Astrocyte of the spinal cord (primary cell): ENCODE results near the gene EPHA3.

Experiments
- DNase-seq: peaks from one replicate; pipeline ENCODE4 v3.0.0; 2011; ENCODE audit warnings: low read depth, low spot score
- H3K4me3 ChIP-seq: 2 replicates; pipeline ENCODE4 v1.5.1; 2011; ENCODE audit warnings: low read depth, mild to moderate bottlenecking, low read length, moderate library complexity
- in situ Hi-C: cut with HindIII; loops from 2 replicates; pipeline ENCODE4 v1.10.0; 2017; ENCODE audit warnings: low sequenced_read_pairs
- TF ChIP-seq, protein P1 (sequence below): IDR thresholded peaks from 2 replicates; pipeline ENCODE4 v1.5.1; 2012; ENCODE audit warnings: low read depth, mild to moderate bottlenecking, low read length, inconsistent platforms

Gene EPHA3

DNA sequence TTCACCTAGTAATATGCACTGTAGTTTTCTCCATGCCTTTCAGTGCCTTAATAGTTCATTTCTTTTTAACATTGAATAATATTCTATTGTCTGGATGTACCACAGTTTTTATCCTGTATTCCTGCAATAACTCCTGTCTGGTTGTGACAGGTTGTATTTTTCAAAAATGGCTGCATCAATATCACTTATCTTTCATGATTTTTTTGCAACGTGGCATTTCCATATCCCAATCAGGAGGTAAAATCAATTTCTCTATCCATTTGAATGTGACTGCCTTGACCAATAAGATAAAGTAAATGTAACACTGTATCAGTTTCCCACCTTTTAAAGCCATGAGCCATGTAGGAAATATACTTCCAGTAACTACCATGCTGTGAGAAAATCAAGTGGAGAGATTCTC lies 27.5 kb upstream of the EPHA3 start:
- in situ Hi-C loops: no loop called here

DNA sequence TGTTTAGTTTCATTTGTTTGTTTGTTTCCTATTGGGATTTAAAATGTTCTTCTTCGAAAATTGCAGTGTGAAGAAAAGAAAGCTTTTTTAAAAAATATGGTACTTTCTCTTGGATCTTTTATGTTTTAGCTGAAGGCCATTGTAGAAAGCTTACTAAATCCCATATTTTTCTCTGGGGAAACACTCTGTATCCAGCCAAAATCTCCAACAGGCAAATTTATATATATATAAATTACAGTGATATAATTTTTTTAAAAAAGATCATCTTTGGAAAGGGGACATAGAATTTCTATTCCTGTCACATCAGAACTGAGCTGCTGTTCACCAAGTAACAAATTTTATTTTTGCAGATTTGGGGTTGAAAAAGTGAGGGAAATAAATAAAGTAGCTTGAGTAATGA lies 19.6 kb upstream of the EPHA3 start:
- DNase-seq: no peak
- in situ Hi-C loops: no loop called here
- TF ChIP-seq, protein P1, sequence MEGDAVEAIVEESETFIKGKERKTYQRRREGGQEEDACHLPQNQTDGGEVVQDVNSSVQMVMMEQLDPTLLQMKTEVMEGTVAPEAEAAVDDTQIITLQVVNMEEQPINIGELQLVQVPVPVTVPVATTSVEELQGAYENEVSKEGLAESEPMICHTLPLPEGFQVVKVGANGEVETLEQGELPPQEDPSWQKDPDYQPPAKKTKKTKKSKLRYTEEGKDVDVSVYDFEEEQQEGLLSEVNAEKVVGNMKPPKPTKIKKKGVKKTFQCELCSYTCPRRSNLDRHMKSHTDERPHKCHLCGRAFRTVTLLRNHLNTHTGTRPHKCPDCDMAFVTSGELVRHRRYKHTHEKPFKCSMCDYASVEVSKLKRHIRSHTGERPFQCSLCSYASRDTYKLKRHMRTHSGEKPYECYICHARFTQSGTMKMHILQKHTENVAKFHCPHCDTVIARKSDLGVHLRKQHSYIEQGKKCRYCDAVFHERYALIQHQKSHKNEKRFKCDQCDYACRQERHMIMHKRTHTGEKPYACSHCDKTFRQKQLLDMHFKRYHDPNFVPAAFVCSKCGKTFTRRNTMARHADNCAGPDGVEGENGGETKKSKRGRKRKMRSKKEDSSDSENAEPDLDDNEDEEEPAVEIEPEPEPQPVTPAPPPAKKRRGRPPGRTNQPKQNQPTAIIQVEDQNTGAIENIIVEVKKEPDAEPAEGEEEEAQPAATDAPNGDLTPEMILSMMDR: no peak
- no peak overlapping the region for H3K4me3 ChIP-seq

More for the DNA sequence above, 27.5 kb upstream of the EPHA3 start:
- H3K4me3 ChIP-seq: no peak overlapping the region
- DNase-seq: no peak
- TF ChIP-seq, protein P1: no peak

DNA sequence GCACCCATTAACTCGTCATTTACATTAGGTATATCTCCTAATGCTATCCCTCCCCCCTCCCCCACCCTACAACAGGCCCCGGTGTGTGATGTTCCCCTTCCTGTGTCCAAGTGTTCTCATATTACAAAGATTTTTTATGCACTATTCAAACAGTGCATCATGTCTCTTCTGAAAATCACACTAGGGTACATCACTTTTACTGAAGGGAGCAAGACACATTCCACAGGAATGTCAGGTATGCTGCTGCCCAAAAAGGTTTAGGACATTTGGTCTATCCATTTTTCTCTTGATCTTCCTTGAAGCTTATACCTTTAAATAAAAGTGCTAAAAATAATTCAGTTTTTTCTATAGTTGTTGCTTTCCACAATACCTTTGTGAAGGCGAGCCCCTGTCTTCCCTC lies 9.2 kb upstream of the EPHA3 start:
- TF ChIP-seq, protein P1: no peak
- no peak for DNase-seq
- in situ Hi-C loops: no loop called here
- H3K4me3 ChIP-seq: no peak overlapping the region

DNA sequence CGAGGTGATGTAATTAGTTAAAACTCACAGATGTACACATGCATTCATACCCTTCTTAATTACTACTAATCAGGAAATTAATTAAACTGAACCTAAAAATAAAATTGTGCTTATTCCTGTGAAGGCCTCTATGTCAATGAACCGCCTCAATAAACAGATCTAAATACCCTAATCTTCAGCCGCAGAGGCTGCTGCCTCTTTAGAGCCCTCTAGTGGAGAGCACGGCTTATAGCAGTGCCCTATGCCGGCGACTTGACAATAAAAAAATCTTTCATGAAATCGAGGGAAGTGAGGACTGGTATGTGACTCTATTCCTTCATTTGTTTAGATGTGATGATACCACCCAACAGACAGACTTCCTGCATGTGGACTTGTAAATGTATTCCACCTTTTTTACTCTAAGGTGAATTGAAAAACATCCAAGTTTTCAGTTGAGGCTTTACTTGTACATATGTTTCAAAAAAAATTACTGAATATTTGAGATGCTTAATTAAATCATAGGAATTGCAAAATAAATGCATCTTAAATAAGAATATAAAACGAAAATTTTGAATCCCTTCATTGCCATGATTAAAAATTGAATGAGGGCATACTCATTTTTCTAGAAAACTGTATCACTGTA lies 8.3 kb upstream of the EPHA3 start:
- DNase-seq: peak; percentile 82
- no peak overlapping the region for H3K4me3 ChIP-seq
- TF ChIP-seq, protein P1: peak; percentile 99
- in situ Hi-C loops: no loop called here

DNA sequence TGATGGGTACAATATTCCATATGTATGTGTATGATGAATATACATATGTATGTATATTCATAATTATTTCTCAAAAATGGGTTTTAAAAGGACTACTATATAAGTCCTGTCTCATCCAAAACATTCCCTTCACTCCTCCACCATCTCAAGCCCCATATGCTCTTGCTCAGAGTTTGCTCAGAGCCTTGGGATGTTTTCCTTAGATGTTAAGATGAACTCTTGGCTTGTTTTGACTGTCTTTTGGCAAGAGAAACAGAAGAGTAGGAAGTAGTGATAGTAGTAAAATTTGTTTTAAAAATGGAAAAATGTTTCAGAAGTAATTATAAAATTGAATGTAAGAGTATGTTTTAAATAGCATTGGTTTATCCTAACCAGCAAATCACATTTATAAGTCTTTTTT lies 6.2 kb upstream of the EPHA3 start:
- in situ Hi-C loops: no loop called here
- no peak overlapping the region for H3K4me3 ChIP-seq
- DNase-seq: no peak
- TF ChIP-seq, protein P1: no peak

DNA sequence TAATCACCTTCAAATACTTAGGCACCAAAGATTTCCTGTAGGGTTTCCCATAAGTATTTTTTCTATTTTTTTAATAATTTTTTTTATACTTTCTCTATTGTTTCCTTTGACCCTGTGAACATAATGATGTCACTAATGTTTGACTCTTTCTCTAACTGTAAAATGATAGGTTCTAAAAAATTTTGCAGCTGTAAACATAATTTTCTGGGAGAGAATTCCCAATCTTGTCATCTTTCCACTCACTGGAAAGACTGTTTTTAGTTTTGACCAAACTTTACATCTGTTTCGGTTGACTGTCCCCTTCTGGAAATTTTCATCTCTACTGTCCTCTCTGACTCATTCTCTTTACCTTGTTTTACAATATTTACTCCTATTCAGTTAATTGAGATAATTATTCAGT lies 5.5 kb upstream of the EPHA3 start:
- TF ChIP-seq, protein P1: no peak
- no peak overlapping the region for H3K4me3 ChIP-seq
- in situ Hi-C loops: no loop called here
- no peak for DNase-seq

DNA sequence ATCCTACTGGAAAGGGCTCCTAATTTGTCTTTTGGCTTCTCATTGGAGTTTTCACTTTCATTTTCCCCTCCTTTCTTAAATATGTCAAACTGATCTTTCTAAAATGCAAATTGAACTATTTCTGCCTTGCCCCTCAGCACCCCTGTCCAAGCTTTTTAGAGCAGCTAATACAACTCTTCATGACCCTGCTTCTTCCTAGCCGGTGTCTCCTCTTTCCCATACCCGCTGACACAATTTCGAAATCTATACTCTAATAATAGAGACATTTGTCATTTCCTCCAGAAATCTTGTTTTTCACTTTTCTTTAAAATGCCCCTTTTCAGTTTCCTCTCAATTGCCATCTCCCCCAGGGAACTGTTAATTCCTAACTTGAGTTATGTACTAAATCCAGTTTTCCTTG lies 2.9 kb upstream of the EPHA3 start:
- TF ChIP-seq, protein P1: no peak
- no peak for DNase-seq
- in situ Hi-C loops: no loop called here
- H3K4me3 ChIP-seq: no peak overlapping the region
